WTC11 (cell line): ENCODE results near the gene ABCA3. TPM values are rescaled to one million over a fixed set of nuclear protein-coding genes. Genes with fewer than 3 reads are reported as not detected.
A peak's percentile ranks its signal among the peaks of the same experiment; 100 is the strongest.

Experiments
- ATAC-seq: fragments of 200-7000 bp; cut with Tn5 transposase; 2 replicates; pipeline ENCODE4 v1.10.0; 2021; ENCODE audit warnings: mild to moderate bottlenecking, moderate library complexity
- CTCF ChIA-PET: fragments of 300-600 bp; sonication (Branson Sonifier 250); formaldehyde crosslinking; loops from one replicate; lab custom pipeline; 2021; ENCODE audit warnings: antibody characterized with exemption; lab: Charles Lee
- POLR2A ChIA-PET: fragments of 350-600 bp; sonication (Branson Sonifier 250); formaldehyde crosslinking; loops from one replicate; lab custom pipeline; 2021; ENCODE audit warnings: antibody characterized with exemption; lab: Charles Lee
- DNase-seq: peaks from one replicate; pipeline ENCODE4 v3.0.0; 2021; ENCODE audit warnings: low spot score
- H3K27ac Mint-ChIP-seq: 2 replicates; pipeline ENCODE4 v1.8.0; 2021; ENCODE audit warnings: mixed read lengths
- H3K27me3 Mint-ChIP-seq: 2 replicates; pipeline ENCODE4 v1.8.0; 2021; ENCODE audit warnings: low read depth, mild to moderate bottlenecking, moderate library complexity, mixed read lengths
- H3K36me3 Mint-ChIP-seq: 2 replicates; pipeline ENCODE4 v1.8.0; 2021; ENCODE audit warnings: mixed read lengths
- H3K4me1 Mint-ChIP-seq: 2 replicates; pipeline ENCODE4 v1.8.0; 2022; ENCODE audit warnings: mixed read lengths
- H3K4me3 Mint-ChIP-seq: 2 replicates; pipeline ENCODE4 v1.8.0; 2021; ENCODE audit warnings: mild to moderate bottlenecking, moderate library complexity, mixed read lengths
- H3K9me3 Mint-ChIP-seq: 2 replicates; pipeline ENCODE4 v1.8.0; 2021; ENCODE audit warnings: mixed read lengths
- ATF6 ChIP-seq: sonication (generic); formaldehyde crosslinking; IDR thresholded peaks from 2 replicates; pipeline ENCODE4 v1.8.1; 2023; ENCODE audit warnings: mild to moderate bottlenecking, missing genetic modification reagents
- CBFB ChIP-seq: sonication (generic); formaldehyde crosslinking; IDR thresholded peaks from 2 replicates; pipeline ENCODE4 v1.8.1; 2022; ENCODE audit warnings: mild to moderate bottlenecking, low read depth, missing genetic modification reagents
- E2F1 ChIP-seq: sonication (generic); formaldehyde crosslinking; IDR thresholded peaks from 2 replicates; pipeline ENCODE4 v1.8.0; 2022; ENCODE audit warnings: mild to moderate bottlenecking, missing genetic modification reagents
- IRF1 ChIP-seq: sonication (generic); formaldehyde crosslinking; IDR thresholded peaks from 2 replicates; pipeline ENCODE4 v1.8.0; 2023; ENCODE audit warnings: missing genetic modification reagents
- NFYB ChIP-seq: sonication (generic); formaldehyde crosslinking; conservative IDR thresholded peaks from 2 replicates; pipeline ENCODE4 v1.8.0; 2022; ENCODE audit warnings: low read depth, missing genetic modification reagents
- PRDM15 ChIP-seq: sonication (generic); formaldehyde crosslinking; IDR thresholded peaks from 2 replicates; pipeline ENCODE4 v1.8.0; 2022; ENCODE audit warnings: missing genetic modification reagents
- TP53 ChIP-seq: sonication (generic); formaldehyde crosslinking; IDR thresholded peaks from 2 replicates; pipeline ENCODE4 v1.8.1; 2023; ENCODE audit warnings: mild to moderate bottlenecking, missing genetic modification reagents
- USF2 ChIP-seq: sonication (generic); formaldehyde crosslinking; IDR thresholded peaks from 2 replicates; pipeline ENCODE4 v1.8.1; 2023; ENCODE audit warnings: mild to moderate bottlenecking, missing genetic modification reagents, moderate library complexity
- ZNF121 ChIP-seq: sonication (generic); formaldehyde crosslinking; IDR thresholded peaks from 2 replicates; pipeline ENCODE4 v1.8.0; 2023; ENCODE audit warnings: missing genetic modification reagents
- ZNF219 ChIP-seq: sonication (generic); formaldehyde crosslinking; IDR thresholded peaks from 2 replicates; pipeline ENCODE4 v1.8.0; 2023; ENCODE audit warnings: missing genetic modification reagents, mild to moderate bottlenecking, borderline replicate concordance
- ZNF281 ChIP-seq: sonication (generic); formaldehyde crosslinking; IDR thresholded peaks from 2 replicates; pipeline ENCODE4 v1.8.0; 2023; ENCODE audit warnings: mild to moderate bottlenecking, missing genetic modification reagents
- ZNF671 ChIP-seq: fragments of 250-450 bp; sonication (Bioruptor Pico); IDR thresholded peaks from 2 replicates; pipeline ENCODE4 v1.8.0; 2021; ENCODE audit warnings: mild to moderate bottlenecking
- total RNA-seq: library from RNA; stranded (reverse); gene quantifications from 3 replicates; pipeline ENCODE4 v1.2.3, GENCODE V29; 2021
- TF ChIP-seq, protein P1 (sequence below): fragments of 200-600 bp; IDR thresholded peaks from 2 replicates; pipeline ENCODE4 v1.8.0; 2022; ENCODE audit warnings: antibody characterized with exemption
- TF ChIP-seq, protein P2 (sequence below): fragments of 250-450 bp; sonication (Bioruptor Pico); IDR thresholded peaks from 2 replicates; pipeline ENCODE4 v2.1.2; 2022; ENCODE audit warnings: mild to moderate bottlenecking, moderate library complexity

The ABCA3 gene
- total RNA-seq, 1 experiment from 2014 or later, result 12.1 TPM

- Mint-ChIP-seq H3K27ac (no peak overlapping the region), H3K27me3 (no peaks in the 10 kb centered on the region), H3K9me3 (no peaks in the 10 kb centered on the region), H3K4me3 (no peak overlapping the region), H3K36me3 (no peaks in the 10 kb centered on the region), H3K4me1 (peaks cover 2% of the 10 kb centered on the region; the same call in 1 of the 2 replicates)
- CTCF ChIA-PET, result interaction anchor here (0.6 to 3.9 kb wide), 11 partner anchors 9 to 222 kb away, joined by 3 to 18 read pairs (median 4); partner anchors contain the start of genes ABCA3 and DNASE1L2
- 0 out of 2 replicates have a peak, but pooled peaks have one; percentile 0 for TF ChIP-seq PRDM15 (CRISPR knock-in tag)
- no peak for TF ChIP-seq IRF1 (CRISPR knock-in tag)
- POLR2A ChIA-PET, result interaction anchor here (0.6 kb wide), 2 partner anchors 11 to 29 kb away, joined by 3 to 4 read pairs; no protein-coding TSS in a partner anchor
- no peak for ATAC-seq
- DNase-seq, result no peak
These were observed 61.4 kb downstream of the ABCA3 start for GRCh38 chr16:2278956-2279800.

- TF ChIP-seq ZNF281 (CRISPR knock-in tag) (no peak), USF2 (no peak), ATF6 (no peak), E2F1 (CRISPR knock-in tag) (no peak), ZNF121 (CRISPR knock-in tag) (no peak), NFYB (CRISPR knock-in tag) (no peak), CBFB (CRISPR knock-in tag) (no peak), ZNF671 (CRISPR knock-in tag) (no peak), TP53 (CRISPR knock-in tag) (no peak), ZNF219 (no peak)
- TF ChIP-seq, protein P1, sequence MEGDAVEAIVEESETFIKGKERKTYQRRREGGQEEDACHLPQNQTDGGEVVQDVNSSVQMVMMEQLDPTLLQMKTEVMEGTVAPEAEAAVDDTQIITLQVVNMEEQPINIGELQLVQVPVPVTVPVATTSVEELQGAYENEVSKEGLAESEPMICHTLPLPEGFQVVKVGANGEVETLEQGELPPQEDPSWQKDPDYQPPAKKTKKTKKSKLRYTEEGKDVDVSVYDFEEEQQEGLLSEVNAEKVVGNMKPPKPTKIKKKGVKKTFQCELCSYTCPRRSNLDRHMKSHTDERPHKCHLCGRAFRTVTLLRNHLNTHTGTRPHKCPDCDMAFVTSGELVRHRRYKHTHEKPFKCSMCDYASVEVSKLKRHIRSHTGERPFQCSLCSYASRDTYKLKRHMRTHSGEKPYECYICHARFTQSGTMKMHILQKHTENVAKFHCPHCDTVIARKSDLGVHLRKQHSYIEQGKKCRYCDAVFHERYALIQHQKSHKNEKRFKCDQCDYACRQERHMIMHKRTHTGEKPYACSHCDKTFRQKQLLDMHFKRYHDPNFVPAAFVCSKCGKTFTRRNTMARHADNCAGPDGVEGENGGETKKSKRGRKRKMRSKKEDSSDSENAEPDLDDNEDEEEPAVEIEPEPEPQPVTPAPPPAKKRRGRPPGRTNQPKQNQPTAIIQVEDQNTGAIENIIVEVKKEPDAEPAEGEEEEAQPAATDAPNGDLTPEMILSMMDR, result no peak
- TF ChIP-seq, protein P2, sequence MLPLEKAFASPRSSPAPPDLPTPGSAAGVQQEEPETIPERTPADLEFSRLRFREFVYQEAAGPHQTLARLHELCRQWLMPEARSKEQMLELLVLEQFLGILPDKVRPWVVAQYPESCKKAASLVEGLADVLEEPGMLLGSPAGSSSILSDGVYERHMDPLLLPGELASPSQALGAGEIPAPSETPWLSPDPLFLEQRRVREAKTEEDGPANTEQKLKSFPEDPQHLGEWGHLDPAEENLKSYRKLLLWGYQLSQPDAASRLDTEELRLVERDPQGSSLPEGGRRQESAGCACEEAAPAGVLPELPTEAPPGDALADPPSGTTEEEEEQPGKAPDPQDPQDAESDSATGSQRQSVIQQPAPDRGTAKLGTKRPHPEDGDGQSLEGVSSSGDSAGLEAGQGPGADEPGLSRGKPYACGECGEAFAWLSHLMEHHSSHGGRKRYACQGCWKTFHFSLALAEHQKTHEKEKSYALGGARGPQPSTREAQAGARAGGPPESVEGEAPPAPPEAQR (CRISPR knock-in tag), result no peak
- DNase-seq (peak; percentile 41), ATAC-seq (peak; percentile 78)
- H3K4me1 Mint-ChIP-seq, result peaks cover 2% of the 10 kb centered on the region; the same call in 1 of the 2 replicates
- ChIA-PET POLR2A (interaction anchor here (0.6 kb wide), 1 partner anchor 28 kb away, joined by 4 read pairs; no protein-coding TSS in a partner anchor), CTCF (interaction anchor here (0.6 to 3.9 kb wide), 12 partner anchors 8 to 223 kb away, joined by 3 to 18 read pairs (median 4); partner anchors contain the start of genes ABCA3 and DNASE1L2)
- H3K27ac Mint-ChIP-seq, result no peak overlapping the region
- H3K36me3 Mint-ChIP-seq, result no peaks in the 10 kb centered on the region
- H3K9me3 Mint-ChIP-seq, result no peaks in the 10 kb centered on the region
- H3K27me3 Mint-ChIP-seq, result no peaks in the 10 kb centered on the region
- H3K4me3 Mint-ChIP-seq, result no peak overlapping the region
These were observed 62.3 kb downstream of the ABCA3 start for GRCh38 chr16:2278272-2278608.
